ENCODE data around the gene WSB1. TPM values are rescaled to one million over a fixed set of nuclear protein-coding genes. Genes with fewer than 3 reads are reported as not detected.

The WSB1 gene
- total and polyA plus RNA-seq, 4 donors = 26.6 to 86.2 (median 45.8) TPM

DNA sequence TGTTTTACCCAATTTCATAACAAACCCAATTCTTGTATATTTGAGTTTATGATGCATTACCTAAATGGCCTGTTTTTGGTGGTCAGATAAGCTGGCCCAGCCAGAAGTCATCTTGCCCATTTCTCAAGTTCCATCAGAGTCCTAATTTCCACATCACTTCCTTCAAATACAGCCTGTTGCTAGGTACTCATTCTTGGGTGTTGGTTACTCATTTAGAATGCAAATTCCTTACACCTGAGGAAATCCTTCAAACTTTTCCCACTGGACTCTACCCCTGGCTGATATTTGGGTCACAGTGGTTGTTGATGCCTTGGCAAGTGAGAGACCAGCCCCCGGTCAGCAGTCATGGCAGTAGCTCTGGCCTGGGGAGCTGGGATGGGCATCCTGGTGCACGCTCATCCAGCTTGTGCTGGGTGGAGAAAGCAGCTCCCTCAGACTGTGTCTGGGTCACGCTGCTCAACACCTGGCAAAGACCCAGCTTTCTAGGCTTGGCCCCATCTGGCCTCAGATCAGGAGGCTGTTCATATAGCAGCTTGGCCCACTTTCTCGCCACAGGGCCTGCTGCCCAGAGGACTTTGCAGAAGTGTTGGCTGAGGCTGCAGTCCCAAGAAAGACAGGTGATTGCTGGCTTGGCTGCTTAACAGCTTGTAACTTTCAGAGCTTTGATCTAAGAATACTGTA, 25.8 kb downstream of the WSB1 start:
- no peak overlapping the region for H3K9ac ChIP-seq (ENCODE audit: low read depth in 1 of 2, low read length in 2 of 2)
- H3K27me3 ChIP-seq (ENCODE audit: control insufficient read depth in 4 of 4, insufficient read depth in 4 of 4, low read length in 3 of 4) = no peaks in the 10 kb centered on the region
- peak overlapping the region in 1 of 2 donors; percentile 42 for H3K27ac ChIP-seq (ENCODE audit: low read depth in 1 of 2, low read length in 2 of 2)
- no peaks in the 10 kb centered on the region for H3K9me3 ChIP-seq (ENCODE audit: control insufficient read depth in 4 of 4, low read length in 3 of 4)
- 42% methylated on average over 4 of the region's 4 CpGs for WGBS
- H3K4me1 ChIP-seq (ENCODE audit: control insufficient read depth in 4 of 4, insufficient read depth in 4 of 4, low read length in 3 of 4) = peaks cover 0 to 10% (median 5%) of the 10 kb centered on the region in 4 donors
- DNase-seq (ENCODE audit: low spot score) = peak; percentile 45
- no peak overlapping the region for H3K4me3 ChIP-seq (ENCODE audit: low read depth in 1 of 3, low read length in 3 of 3)
- H3K36me3 ChIP-seq (ENCODE audit: control insufficient read depth in 4 of 4, insufficient read depth in 3 of 4, low read depth in 1 of 4, low read length in 3 of 4) = peaks cover 4 to 23% (median 18%) of the 10 kb centered on the region in 4 donors
- no peak for TF ChIP-seq GABPA (IDR thresholded peaks at IDR 0.05 in 1 of 2, conservative IDR thresholded peaks at IDR 0.05 in 1 of 2)
- TF ChIP-seq EGR1 (IDR thresholded peaks at IDR 0.05; ENCODE audit: low read depth in 2 of 2) = no peak
- TF ChIP-seq RAD21 (IDR thresholded peaks at IDR 0.05) = peak in 1 of 2 donors; percentile 6

DNA sequence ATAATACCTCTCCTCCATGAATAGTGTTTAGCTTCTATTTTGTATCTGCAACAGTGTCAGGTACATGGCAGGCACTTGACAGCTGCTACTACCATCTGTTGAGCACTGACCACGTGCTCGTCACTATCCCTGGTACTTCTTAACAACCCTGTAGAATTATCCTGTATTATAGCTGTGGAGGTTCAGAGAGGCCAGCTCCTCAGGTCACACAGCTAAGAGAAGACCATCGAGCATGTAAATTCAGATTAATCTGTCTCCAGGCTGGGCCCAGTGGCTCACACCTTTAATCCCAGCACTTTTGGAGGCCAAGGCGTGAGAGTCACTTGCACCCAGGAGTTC, 26.3 kb downstream of the WSB1 start:
- Histone ChIP-seq H3K36me3 (ENCODE audit: control insufficient read depth in 4 of 4, insufficient read depth in 3 of 4, low read depth in 1 of 4, low read length in 3 of 4) (peaks cover 2 to 19% (median 13%) of the 10 kb centered on the region in 4 donors), H3K9ac (ENCODE audit: low read depth in 1 of 2, low read length in 2 of 2) (no peak overlapping the region), H3K9me3 (ENCODE audit: control insufficient read depth in 4 of 4, low read length in 3 of 4) (no peaks in the 10 kb centered on the region), H3K27ac (ENCODE audit: low read depth in 1 of 2, low read length in 2 of 2) (no peak overlapping the region), H3K4me3 (ENCODE audit: low read depth in 1 of 3, low read length in 3 of 3) (no peak overlapping the region), H3K27me3 (ENCODE audit: control insufficient read depth in 4 of 4, insufficient read depth in 4 of 4, low read length in 3 of 4) (no peaks in the 10 kb centered on the region), H3K4me1 (ENCODE audit: control insufficient read depth in 4 of 4, insufficient read depth in 4 of 4, low read length in 3 of 4) (peaks cover 0 to 10% (median 5%) of the 10 kb centered on the region in 4 donors)
- 86% methylated on average over 4 of the region's 4 CpGs for WGBS
- no peak for DNase-seq (ENCODE audit: low spot score)
- TF ChIP-seq, protein P1, sequence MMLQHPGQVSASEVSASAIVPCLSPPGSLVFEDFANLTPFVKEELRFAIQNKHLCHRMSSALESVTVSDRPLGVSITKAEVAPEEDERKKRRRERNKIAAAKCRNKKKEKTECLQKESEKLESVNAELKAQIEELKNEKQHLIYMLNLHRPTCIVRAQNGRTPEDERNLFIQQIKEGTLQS (IDR thresholded peaks at IDR 0.05) = no peak
- TF ChIP-seq SP1 (IDR thresholded peaks at IDR 0.05) (no peak), NR2F2 (IDR thresholded peaks at IDR 0.05) (no peak), RAD21 (IDR thresholded peaks at IDR 0.05) (no peak), TAF1 (conservative IDR thresholded peaks at IDR 0.05) (no peak)
- TF ChIP-seq, protein P2, sequence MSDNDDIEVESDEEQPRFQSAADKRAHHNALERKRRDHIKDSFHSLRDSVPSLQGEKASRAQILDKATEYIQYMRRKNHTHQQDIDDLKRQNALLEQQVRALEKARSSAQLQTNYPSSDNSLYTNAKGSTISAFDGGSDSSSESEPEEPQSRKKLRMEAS (IDR thresholded peaks at IDR 0.05) = no peak
- TF ChIP-seq, protein P3, sequence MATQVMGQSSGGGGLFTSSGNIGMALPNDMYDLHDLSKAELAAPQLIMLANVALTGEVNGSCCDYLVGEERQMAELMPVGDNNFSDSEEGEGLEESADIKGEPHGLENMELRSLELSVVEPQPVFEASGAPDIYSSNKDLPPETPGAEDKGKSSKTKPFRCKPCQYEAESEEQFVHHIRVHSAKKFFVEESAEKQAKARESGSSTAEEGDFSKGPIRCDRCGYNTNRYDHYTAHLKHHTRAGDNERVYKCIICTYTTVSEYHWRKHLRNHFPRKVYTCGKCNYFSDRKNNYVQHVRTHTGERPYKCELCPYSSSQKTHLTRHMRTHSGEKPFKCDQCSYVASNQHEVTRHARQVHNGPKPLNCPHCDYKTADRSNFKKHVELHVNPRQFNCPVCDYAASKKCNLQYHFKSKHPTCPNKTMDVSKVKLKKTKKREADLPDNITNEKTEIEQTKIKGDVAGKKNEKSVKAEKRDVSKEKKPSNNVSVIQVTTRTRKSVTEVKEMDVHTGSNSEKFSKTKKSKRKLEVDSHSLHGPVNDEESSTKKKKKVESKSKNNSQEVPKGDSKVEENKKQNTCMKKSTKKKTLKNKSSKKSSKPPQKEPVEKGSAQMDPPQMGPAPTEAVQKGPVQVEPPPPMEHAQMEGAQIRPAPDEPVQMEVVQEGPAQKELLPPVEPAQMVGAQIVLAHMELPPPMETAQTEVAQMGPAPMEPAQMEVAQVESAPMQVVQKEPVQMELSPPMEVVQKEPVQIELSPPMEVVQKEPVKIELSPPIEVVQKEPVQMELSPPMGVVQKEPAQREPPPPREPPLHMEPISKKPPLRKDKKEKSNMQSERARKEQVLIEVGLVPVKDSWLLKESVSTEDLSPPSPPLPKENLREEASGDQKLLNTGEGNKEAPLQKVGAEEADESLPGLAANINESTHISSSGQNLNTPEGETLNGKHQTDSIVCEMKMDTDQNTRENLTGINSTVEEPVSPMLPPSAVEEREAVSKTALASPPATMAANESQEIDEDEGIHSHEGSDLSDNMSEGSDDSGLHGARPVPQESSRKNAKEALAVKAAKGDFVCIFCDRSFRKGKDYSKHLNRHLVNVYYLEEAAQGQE (IDR thresholded peaks at IDR 0.05) = no peak

DNA sequence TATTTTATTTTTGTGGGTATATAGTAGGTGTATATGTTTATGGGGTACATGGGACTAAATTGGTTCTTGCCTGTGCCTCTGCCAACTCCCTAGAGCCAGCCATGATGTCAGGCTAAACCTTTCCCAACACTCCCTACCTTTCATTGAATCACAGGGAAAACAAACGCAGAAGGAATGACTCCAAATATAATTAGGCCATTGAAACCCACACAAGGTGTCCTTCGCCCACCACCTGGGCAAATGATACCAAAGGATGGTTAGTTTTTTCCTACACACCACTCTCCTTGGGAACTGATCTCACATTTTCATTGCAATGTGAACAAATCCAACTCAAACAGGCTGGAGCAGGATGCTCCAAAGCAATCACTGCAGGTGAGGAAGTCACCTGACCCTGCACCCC, 27.5 kb downstream of the WSB1 start:
- Histone ChIP-seq H3K27ac (ENCODE audit: low read depth in 1 of 2, low read length in 2 of 2) (no peak overlapping the region), H3K9ac (ENCODE audit: low read depth in 1 of 2, low read length in 2 of 2) (no peak overlapping the region), H3K4me3 (ENCODE audit: low read depth in 1 of 3, low read length in 3 of 3) (no peak overlapping the region), H3K36me3 (ENCODE audit: control insufficient read depth in 4 of 4, insufficient read depth in 3 of 4, low read depth in 1 of 4, low read length in 3 of 4) (peaks cover 0 to 7% (median 3%) of the 10 kb centered on the region in 4 donors), H3K27me3 (ENCODE audit: control insufficient read depth in 4 of 4, insufficient read depth in 4 of 4, low read length in 3 of 4) (no peaks in the 10 kb centered on the region), H3K4me1 (ENCODE audit: control insufficient read depth in 4 of 4, insufficient read depth in 4 of 4, low read length in 3 of 4) (peaks cover 0 to 10% (median 5%) of the 10 kb centered on the region in 4 donors), H3K9me3 (ENCODE audit: control insufficient read depth in 4 of 4, low read length in 3 of 4) (no peaks in the 10 kb centered on the region)
- TF ChIP-seq, protein P3 (IDR thresholded peaks at IDR 0.05) = no peak
- peak in 1 of 2 donors; percentile 23 for TF ChIP-seq RXRA (IDR thresholded peaks at IDR 0.05)
- TF ChIP-seq NR2F2 (IDR thresholded peaks at IDR 0.05) = no peak
- no peak for TF ChIP-seq GABPA (IDR thresholded peaks at IDR 0.05 in 1 of 2, conservative IDR thresholded peaks at IDR 0.05 in 1 of 2)
- TF ChIP-seq FOXA1 (IDR thresholded peaks at IDR 0.05) = no peak
- TF ChIP-seq, protein P2 (IDR thresholded peaks at IDR 0.05) = no peak
- DNase-seq (ENCODE audit: low spot score) = no peak
- 67% methylated on average over 2 of the region's 2 CpGs for WGBS

All from liver (tissue), 9 donors.